ENCODE measurements around the gene PIWIL4.

PIWIL4 gene

GRCh38 chr11:94595076-94595475 is 27.9 kb downstream of the PIWIL4 start:
- Histone ChIP-seq H3K9ac (ENCODE audit: low read length) (no peak overlapping the region), H4K20me1 (ENCODE audit: low read depth, low read length) (no peaks in the 10 kb centered on the region), H3K27ac (ENCODE audit: low read depth, low read length) (no peak overlapping the region), H3K9me3 (ENCODE audit: insufficient read depth, low read length) (no peaks in the 10 kb centered on the region), H2AFZ (ENCODE audit: low read depth, low read length, severe bottlenecking) (no peak overlapping the region), H3K4me3 (ENCODE audit: insufficient read depth, low read length, poor library complexity, severe bottlenecking) (no peak overlapping the region), H3K4me2 (ENCODE audit: low read depth, low read length, poor library complexity, severe bottlenecking) (no peak overlapping the region), H3K9me2 (replicated peaks; ENCODE audit: insufficient read depth, low read length) (no peaks in the 10 kb centered on the region), H3K36me3 (ENCODE audit: low read length) (no peaks in the 10 kb centered on the region), H3K79me2 (ENCODE audit: insufficient read depth, low read length) (no peaks in the 10 kb centered on the region), H3K27me3 (ENCODE audit: low read length) (no peaks in the 10 kb centered on the region), H3F3A (ENCODE audit: insufficient read depth) (no peaks in the 10 kb centered on the region)
- no peak for TF ChIP-seq CTCF (IDR thresholded peaks at IDR 0.05; ENCODE audit: insufficient read depth, low read length, poor library complexity, severe bottlenecking)
- no peak for TF ChIP-seq EZH2phosphoT487 (conservative IDR thresholded peaks at IDR 0.05; ENCODE audit: low read length)

GRCh38 chr11:94597896-94598295 is 30.7 kb downstream of the PIWIL4 start:
- no peaks in the 10 kb centered on the region for H3K9me3 ChIP-seq (ENCODE audit: insufficient read depth, low read length)
- no peak for TF ChIP-seq CTCF (IDR thresholded peaks at IDR 0.05; ENCODE audit: insufficient read depth, low read length, poor library complexity, severe bottlenecking)
- no peak for TF ChIP-seq EZH2phosphoT487 (conservative IDR thresholded peaks at IDR 0.05; ENCODE audit: low read length)
- H3K9ac ChIP-seq (ENCODE audit: low read length): no peak overlapping the region
- H3K4me3 ChIP-seq (ENCODE audit: insufficient read depth, low read length, poor library complexity, severe bottlenecking): no peak overlapping the region
- H3K27ac ChIP-seq (ENCODE audit: low read depth, low read length): no peak overlapping the region
- H3K9me2 ChIP-seq (replicated peaks; ENCODE audit: insufficient read depth, low read length): no peaks in the 10 kb centered on the region
- no peaks in the 10 kb centered on the region for H3F3A ChIP-seq (ENCODE audit: insufficient read depth)
- H2AFZ ChIP-seq (ENCODE audit: low read depth, low read length, severe bottlenecking): no peak overlapping the region
- no peaks in the 10 kb centered on the region for H3K36me3 ChIP-seq (ENCODE audit: low read length)
- no peak overlapping the region for H3K4me2 ChIP-seq (ENCODE audit: low read depth, low read length, poor library complexity, severe bottlenecking)
- H3K79me2 ChIP-seq (ENCODE audit: insufficient read depth, low read length): no peaks in the 10 kb centered on the region
- H4K20me1 ChIP-seq (ENCODE audit: low read depth, low read length): no peaks in the 10 kb centered on the region
- no peaks in the 10 kb centered on the region for H3K27me3 ChIP-seq (ENCODE audit: low read length)

GRCh38 chr11:94599510-94599909 is 32.3 kb downstream of the PIWIL4 start:
- TF ChIP-seq EZH2phosphoT487 (conservative IDR thresholded peaks at IDR 0.05; ENCODE audit: low read length) (no peak), CTCF (IDR thresholded peaks at IDR 0.05; ENCODE audit: insufficient read depth, low read length, poor library complexity, severe bottlenecking) (no peak)
- no peaks in the 10 kb centered on the region for H3K9me3 ChIP-seq (ENCODE audit: insufficient read depth, low read length)
- no peak overlapping the region for H3K9ac ChIP-seq (ENCODE audit: low read length)
- H4K20me1 ChIP-seq (ENCODE audit: low read depth, low read length): no peaks in the 10 kb centered on the region
- H2AFZ ChIP-seq (ENCODE audit: low read depth, low read length, severe bottlenecking): no peak overlapping the region
- no peaks in the 10 kb centered on the region for H3K36me3 ChIP-seq (ENCODE audit: low read length)
- H3K9me2 ChIP-seq (replicated peaks; ENCODE audit: insufficient read depth, low read length): no peaks in the 10 kb centered on the region
- H3K27me3 ChIP-seq (ENCODE audit: low read length): no peaks in the 10 kb centered on the region
- H3K4me2 ChIP-seq (ENCODE audit: low read depth, low read length, poor library complexity, severe bottlenecking): no peak overlapping the region
- no peak overlapping the region for H3K27ac ChIP-seq (ENCODE audit: low read depth, low read length)
- no peak overlapping the region for H3K4me3 ChIP-seq (ENCODE audit: insufficient read depth, low read length, poor library complexity, severe bottlenecking)
- no peaks in the 10 kb centered on the region for H3K79me2 ChIP-seq (ENCODE audit: insufficient read depth, low read length)
- H3F3A ChIP-seq (ENCODE audit: insufficient read depth): no peaks in the 10 kb centered on the region

Data from SU-DHL-6 (cell line).